ENCODE measurements around the gene SPR.

SPR gene

DNA sequence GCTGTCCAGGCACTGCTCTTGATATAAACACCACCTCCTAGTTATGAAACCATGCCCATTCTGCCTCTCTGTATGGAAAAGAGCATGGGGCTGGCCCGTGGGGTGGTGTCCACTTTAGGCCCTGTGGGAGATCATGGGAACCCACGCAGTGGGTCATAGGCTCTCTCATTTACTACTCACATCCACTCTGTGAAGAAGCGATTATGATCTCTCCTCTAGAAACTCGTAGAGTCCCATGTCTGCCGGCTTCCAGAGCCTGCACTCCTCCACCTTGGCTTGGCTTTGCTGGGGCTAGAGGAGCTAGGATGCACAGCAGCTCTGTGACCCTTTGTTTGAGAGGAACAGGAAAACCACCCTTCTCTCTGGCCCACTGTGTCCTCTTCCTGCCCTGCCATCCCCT, 46.0 kb downstream of the SPR start:
- DNase-seq, result no peak

DNA sequence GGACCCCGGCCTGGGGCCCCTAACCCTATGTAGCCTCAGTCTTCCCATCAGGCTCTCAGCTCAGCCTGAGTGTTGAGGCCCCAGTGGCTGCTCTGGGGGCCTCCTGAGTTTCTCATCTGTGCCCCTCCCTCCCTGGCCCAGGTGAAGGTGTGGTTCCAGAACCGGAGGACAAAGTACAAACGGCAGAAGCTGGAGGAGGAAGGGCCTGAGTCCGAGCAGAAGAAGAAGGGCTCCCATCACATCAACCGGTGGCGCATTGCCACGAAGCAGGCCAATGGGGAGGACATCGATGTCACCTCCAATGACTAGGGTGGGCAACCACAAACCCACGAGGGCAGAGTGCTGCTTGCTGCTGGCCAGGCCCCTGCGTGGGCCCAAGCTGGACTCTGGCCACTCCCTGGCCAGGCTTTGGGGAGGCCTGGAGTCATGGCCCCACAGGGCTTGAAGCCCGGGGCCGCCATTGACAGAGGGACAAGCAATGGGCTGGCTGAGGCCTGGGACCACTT, 46.5 kb downstream of the SPR start:
- DNase-seq, result no peak

DNA sequence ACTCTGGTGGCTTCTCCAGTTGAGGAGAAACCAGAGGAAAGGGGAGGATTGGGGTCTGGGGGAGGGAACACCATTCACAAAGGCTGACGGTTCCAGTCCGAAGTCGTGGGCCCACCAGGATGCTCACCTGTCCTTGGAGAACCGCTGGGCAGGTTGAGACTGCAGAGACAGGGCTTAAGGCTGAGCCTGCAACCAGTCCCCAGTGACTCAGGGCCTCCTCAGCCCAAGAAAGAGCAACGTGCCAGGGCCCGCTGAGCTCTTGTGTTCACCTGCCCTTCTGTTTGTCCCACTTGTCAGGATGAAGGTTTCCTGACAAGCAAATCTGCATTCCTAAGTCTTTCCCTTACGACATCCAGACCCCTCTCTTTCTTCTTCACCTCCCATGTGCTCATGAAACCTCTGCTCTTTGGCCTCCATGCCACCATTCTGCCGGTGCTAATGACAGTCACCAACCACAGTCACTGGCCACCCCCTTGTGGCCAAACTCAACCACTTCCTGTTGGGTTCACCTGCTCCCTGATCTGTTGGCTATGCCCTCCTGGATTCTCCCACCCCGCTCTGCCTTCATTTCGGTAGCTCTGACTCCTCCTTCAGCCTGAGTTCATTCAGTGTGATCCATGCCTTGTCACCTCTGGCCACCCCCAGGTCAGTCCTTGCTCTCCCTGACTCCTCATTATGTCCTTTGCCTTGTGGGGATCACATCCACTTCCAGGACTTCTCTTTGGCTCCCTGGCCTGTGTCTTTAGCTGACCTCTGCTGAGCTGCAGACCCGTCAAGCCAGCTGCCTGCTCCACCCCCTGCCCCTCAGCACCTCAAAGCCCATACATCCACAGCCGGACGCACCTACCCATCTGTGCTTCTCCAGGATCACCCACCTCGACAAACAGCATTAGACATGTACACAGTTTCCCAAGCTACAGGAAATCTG, 47.7 kb downstream of the SPR start:
- peak; percentile 4 for DNase-seq

- no peak for DNase-seq
Observed at GRCh38 chr2:72935611-72935957, 48.4 kb downstream of the SPR start.

GRCh38 chr2:72936660-72937355, 49.6 kb downstream of the SPR start:
- DNase-seq, result no peak

- no peak for DNase-seq
Observed at GRCh38 chr2:72937356-72937669, 50.1 kb downstream of the SPR start.

- DNase-seq, result no peak
Observed at GRCh38 chr2:72938455-72938854, 51.2 kb downstream of the SPR start.

DNA sequence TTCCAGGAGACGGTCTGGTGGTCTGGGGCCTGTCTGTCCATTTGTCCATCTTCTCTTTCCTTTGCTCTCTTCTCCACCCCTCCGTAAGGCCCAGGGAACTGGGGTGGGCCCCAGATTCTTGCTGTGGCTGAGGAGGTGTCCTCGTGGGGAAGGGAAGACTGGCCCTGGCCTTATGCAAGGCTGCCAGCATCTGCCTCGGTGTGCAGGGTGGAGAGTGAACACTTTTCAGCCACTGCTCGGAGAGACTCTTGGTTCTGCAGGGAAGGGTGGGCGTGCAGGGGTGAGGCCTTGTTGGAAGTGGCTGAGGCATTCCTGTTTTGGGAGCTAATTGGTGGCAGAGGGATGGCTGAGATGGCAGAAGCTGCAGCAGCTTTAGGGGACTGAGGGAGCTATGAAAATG, 53.2 kb downstream of the SPR start:
- no peak for DNase-seq

GRCh38 chr2:72940786-72941185, 53.6 kb downstream of the SPR start:
- DNase-seq, result no peak
